ENCODE measurements around the gene KLHL3. TPM values are rescaled to one million over a fixed set of nuclear protein-coding genes. Genes with fewer than 3 reads are reported as not detected.

Gene KLHL3
- total and polyA plus RNA-seq, 9 of the 15 experiments (the other 6 are each of a cell fraction or from before 2014, with no cell fraction given), result under 0.01 to 1.5 (median 0.22) TPM

DNA sequence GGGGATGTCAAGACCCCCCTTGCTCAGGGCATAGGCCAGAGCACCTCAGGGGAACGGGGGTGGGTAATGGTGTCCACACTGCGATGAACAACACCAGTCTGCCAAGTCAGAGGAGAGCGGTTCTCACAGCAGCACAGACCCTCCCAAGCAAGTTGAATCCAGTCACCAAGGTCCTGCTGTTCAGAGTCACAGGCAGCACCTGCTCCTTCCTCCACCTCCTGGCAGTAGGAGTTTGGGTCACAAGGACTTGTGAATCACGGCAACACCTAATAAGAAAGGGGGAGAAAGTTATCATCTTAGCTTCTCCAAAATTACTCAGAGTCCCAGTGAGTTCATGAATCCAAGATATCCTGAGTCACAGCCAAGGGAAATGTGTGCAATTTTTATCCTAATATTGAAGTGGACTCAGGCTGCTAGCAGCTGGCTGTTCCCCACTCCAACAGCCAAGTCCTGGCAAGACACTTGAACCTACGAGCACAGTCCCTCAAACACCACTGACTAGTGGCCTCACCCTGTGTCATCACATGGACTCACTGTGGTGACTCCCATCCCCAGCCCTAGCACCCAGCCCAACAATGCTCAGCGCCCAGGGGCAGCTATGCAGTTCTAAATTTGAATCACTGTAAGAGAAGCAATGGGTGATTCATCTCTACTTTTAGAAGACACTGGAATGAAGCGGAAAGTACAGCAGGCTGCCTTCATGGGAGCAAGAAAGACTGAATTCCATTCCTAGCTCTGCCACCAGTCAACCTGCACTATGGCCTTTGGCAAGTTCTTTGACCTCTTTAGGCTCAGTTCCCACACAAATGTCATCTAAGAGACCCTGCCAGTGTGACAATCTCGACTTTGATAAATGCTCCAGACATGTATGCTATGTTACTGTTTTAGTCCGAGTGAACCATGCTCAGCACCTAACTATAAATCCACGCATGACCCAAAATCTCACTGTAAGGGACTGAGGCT, 113.7 kb downstream of the KLHL3 start:
- Histone ChIP-seq H3K27me3 (ENCODE audit: control insufficient read depth in 2 of 2, insufficient read depth in 2 of 2, low read length in 2 of 2) (peaks cover 0 to 22% of the 10 kb centered on the region in 2 experiments; a peak in 2 of 5 replicates), H3K4me3 (no peak overlapping the region), H3K9me1 (ENCODE audit: control insufficient read depth, insufficient read depth, low read length) (no peaks in the 10 kb centered on the region), H4K20me1 (replicated peaks; ENCODE audit: control insufficient read depth, insufficient read depth, low read length) (no peaks in the 10 kb centered on the region), H3K9me3 (replicated peaks; ENCODE audit: control insufficient read depth, insufficient read depth, low read depth, low read length) (no peaks in the 10 kb centered on the region), H3K27ac (ENCODE audit: extremely low read depth, low read depth, low read length) (no peak overlapping the region), H3K4me1 (replicated peaks in 1 of 2; ENCODE audit: control insufficient read depth in 2 of 2, insufficient read depth in 2 of 2, low read length in 2 of 2) (no peaks in the 10 kb centered on the region), H3K79me2 (ENCODE audit: control insufficient read depth, insufficient read depth, low read length) (no peaks in the 10 kb centered on the region), H3K36me3 (ENCODE audit: control insufficient read depth, insufficient read depth, low read length) (no peaks in the 10 kb centered on the region), H3K9ac (ENCODE audit: insufficient read depth in 1 of 2, low read depth in 2 of 2, low read length in 2 of 2) (no peak overlapping the region), H3K4me2 (ENCODE audit: insufficient read depth, low read length) (no peak overlapping the region), H2AFZ (ENCODE audit: low read depth, low read length) (no peak overlapping the region)
- TF ChIP-seq RCOR1 (IDR thresholded peaks at IDR 0.05; ENCODE audit: borderline replicate concordance in 1 of 2, low read depth in 2 of 2, low read length in 2 of 2), result no peak
- TF ChIP-seq RBM17 (IDR thresholded peaks at IDR 0.05; ENCODE audit: borderline replicate concordance, low read depth, low read length), result no peak
- TF ChIP-seq, protein P1, sequence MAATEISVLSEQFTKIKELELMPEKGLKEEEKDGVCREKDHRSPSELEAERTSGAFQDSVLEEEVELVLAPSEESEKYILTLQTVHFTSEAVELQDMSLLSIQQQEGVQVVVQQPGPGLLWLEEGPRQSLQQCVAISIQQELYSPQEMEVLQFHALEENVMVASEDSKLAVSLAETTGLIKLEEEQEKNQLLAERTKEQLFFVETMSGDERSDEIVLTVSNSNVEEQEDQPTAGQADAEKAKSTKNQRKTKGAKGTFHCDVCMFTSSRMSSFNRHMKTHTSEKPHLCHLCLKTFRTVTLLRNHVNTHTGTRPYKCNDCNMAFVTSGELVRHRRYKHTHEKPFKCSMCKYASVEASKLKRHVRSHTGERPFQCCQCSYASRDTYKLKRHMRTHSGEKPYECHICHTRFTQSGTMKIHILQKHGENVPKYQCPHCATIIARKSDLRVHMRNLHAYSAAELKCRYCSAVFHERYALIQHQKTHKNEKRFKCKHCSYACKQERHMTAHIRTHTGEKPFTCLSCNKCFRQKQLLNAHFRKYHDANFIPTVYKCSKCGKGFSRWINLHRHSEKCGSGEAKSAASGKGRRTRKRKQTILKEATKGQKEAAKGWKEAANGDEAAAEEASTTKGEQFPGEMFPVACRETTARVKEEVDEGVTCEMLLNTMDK (IDR thresholded peaks at IDR 0.05; ENCODE audit: borderline replicate concordance, insufficient read depth, low read depth, low read length, poor library complexity, severe bottlenecking), result no peak
- TF ChIP-seq KLF1 (tag; IDR thresholded peaks at IDR 0.05), result no peak
- TF ChIP-seq, protein P2, sequence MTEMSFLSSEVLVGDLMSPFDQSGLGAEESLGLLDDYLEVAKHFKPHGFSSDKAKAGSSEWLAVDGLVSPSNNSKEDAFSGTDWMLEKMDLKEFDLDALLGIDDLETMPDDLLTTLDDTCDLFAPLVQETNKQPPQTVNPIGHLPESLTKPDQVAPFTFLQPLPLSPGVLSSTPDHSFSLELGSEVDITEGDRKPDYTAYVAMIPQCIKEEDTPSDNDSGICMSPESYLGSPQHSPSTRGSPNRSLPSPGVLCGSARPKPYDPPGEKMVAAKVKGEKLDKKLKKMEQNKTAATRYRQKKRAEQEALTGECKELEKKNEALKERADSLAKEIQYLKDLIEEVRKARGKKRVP (CRISPR knock-in tag; IDR thresholded peaks at IDR 0.05), result no peak
- TF ChIP-seq ZNF561 (CRISPR knock-in tag; conservative IDR thresholded peaks at IDR 0.05), result no peak
- TF ChIP-seq, protein P3, sequence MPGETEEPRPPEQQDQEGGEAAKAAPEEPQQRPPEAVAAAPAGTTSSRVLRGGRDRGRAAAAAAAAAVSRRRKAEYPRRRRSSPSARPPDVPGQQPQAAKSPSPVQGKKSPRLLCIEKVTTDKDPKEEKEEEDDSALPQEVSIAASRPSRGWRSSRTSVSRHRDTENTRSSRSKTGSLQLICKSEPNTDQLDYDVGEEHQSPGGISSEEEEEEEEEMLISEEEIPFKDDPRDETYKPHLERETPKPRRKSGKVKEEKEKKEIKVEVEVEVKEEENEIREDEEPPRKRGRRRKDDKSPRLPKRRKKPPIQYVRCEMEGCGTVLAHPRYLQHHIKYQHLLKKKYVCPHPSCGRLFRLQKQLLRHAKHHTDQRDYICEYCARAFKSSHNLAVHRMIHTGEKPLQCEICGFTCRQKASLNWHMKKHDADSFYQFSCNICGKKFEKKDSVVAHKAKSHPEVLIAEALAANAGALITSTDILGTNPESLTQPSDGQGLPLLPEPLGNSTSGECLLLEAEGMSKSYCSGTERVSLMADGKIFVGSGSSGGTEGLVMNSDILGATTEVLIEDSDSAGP (CRISPR knock-in tag; IDR thresholded peaks at IDR 0.05), result no peak
- no peak for TF ChIP-seq ZNF766 (CRISPR knock-in tag; conservative IDR thresholded peaks at IDR 0.05)
- no peak for FAIRE-seq
- WGBS (ENCODE audit: insufficient coverage, low coverage, missing lambda C conversion rate), result 0% methylated on average over 10 of the region's 10 CpGs
- CTCF ChIA-PET (ENCODE audit: low intra/inter-chr PET ratio), result no interaction called here
- POLR2A ChIA-PET, result interaction anchor here (0.8 to 1.0 kb wide), 2 partner anchors 22 to 131 kb away, joined by 3 to 4 read pairs; partner anchors contain the start of gene HNRNPA0
- intact Hi-C loops (cut with micrococcal nuclease) (loop anchor here (10.0 kb wide), 1 partner anchor 203 kb away; no protein-coding TSS in a partner anchor), in situ Hi-C loops (cut with MboI) (no loop called here)
- no peak for ATAC-seq
- DNase-seq (ENCODE audit: extremely low read depth in 1 of 4, low spot score in 3 of 4), result no peak
- no TSS peak for BruUV-seq (replicated peaks)
